Measurements from ENCODE around the gene RAB4B.
"Not testable (repeated sequence)": the region's sequence is repeated elsewhere in the genome, so short reads cannot be mapped to it uniquely, and the experiment has no call there.

RAB4B gene

DNA sequence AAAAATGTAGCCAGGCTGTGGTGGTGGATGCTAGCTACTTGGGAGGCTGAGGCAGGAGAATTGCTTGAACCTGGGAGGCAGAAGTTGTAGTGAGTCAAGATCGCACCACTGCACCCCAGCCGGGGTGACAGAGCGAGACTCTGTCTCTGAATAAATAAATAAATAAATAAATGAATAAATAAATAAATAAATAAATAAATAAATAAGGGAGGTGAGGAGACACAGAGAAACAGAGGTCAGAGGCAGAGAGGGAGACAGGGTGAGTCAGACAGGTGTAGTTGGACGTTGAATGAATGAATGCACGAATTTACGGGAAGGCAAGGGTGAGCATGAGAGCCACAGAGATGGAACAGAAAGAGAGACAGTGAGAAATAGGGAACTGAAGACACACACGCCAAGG, 3.1 kb downstream of the RAB4B start:
- no peak for DNase-seq

DNA sequence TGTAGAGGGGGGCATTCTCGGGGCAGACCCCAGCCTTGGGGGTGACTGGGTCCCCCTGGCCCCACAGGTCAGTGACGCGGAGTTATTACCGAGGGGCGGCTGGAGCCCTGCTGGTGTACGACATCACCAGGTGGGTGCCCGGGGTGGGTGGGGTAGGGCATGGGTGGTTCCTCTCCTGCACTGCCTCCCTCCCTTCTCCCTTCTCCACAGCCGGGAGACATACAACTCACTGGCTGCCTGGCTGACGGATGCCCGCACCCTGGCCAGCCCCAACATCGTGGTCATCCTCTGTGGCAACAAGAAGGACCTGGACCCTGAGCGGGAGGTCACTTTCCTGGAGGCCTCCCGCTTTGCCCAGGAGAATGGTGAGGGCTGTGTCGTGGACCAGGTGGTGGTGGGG, 5.7 kb downstream of the RAB4B start:
- no peak for DNase-seq

GRCh38 chr19:40784146-40784545, 6.1 kb downstream of the RAB4B start:
- DNase-seq, result not testable (repeated sequence)

DNA sequence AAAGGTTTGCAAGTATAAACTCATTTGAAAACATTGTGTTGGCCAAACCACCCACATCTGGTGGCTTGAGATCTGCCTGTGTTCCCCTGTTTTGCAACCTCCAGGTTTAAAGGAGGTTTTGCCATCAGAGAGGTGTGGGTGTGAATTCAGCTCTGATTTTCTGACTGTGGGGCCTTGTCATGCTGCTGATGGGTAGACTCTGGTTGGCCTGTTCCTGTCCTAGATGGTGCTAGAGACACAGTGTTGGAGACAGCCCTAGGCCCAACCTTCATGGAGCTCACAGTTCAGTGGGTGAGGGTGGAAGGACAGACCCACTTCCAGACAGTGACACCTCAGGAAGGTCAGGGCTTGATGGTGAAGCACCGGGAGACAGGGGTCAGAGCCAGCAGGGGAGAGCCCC, 7.5 kb downstream of the RAB4B start:
- DNase-seq, result no peak

GRCh38 chr19:40786060-40787037, 8.3 kb downstream of the RAB4B start:
- no peak for DNase-seq

DNA sequence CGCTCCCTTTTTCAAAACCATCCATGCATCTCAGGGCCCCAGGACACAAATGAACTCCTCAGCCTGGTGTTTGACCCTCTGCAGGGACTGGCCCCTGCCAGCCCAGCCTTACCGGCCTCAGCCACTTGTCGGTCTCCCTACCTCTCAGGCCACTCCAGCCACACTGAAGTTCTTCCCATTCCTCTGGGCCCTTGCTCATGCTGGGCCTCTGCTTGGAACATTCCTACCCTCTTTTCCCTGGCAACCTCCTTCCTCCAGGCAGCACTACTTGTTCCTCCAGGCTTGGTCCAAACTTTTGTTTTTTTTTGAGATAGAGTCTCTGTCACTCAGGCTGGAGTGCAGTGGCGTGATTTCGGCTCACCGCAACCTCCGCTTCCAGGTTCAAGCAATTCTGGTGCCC, 13.3 kb downstream of the RAB4B start:
- DNase-seq, result no peak

DNA sequence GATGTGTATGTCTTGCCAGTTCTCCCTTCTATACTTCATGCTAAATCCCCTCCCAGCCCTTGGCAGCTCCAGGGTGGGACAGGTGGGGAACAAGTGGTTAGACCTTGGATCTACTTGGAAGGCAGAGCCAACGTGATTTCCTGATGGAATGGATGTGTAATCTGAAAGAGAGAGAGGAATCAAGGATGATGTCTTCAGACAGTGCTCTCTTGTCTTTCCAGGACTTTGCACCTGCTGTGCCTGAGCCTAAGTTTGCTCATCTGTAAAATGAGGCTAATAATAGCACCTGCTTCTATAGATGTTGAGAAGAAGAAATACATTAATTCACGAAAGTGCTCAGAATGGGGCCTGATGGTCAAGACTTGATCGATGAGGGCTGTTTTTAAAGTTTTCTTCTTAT, 13.9 kb downstream of the RAB4B start:
- DNase-seq, result no peak

DNA sequence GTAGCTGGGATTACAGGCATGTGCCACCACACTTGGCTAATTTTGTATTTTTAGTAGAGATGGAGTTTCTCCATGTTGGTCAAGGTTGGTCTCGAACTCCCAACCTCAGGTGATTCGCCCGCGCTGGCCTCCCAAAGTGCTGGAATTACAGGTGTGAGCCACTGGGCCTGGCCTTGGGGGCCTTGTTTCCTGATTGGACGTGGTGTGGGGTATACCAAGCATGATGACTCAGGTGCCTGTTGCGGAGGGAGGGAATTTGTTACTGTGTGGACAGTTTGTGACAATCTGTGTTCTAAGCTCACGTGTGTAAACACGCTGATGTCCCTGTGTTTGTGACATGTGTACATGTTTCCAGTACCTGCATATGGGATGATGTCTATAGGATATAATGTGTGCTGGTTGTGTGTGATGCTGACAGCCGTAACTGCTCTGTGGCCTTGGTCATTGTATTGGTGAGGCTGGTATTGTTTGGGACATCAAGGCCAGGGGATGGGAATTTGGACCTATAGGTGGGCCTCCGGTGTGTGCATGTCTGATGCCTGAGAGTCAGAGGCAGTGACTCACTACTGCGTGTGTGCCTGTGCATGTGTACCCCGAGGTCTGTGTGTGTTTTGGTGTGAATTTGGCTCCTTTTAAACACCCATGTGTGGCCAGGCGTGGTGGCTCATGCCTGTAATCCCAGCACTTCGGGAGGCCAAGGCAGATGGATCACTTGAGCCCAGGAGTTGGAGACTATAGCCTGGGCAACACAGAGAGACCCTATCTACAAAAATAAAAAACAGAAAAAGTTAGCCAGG, 19.3 kb downstream of the RAB4B start:
- DNase-seq, result no peak

- DNase-seq, result peak in 8 of 14 donors; percentile 54 to 70 (median 60)
Observed at GRCh38 chr19:40797963-40798682, 20.1 kb downstream of the RAB4B start.

DNA sequence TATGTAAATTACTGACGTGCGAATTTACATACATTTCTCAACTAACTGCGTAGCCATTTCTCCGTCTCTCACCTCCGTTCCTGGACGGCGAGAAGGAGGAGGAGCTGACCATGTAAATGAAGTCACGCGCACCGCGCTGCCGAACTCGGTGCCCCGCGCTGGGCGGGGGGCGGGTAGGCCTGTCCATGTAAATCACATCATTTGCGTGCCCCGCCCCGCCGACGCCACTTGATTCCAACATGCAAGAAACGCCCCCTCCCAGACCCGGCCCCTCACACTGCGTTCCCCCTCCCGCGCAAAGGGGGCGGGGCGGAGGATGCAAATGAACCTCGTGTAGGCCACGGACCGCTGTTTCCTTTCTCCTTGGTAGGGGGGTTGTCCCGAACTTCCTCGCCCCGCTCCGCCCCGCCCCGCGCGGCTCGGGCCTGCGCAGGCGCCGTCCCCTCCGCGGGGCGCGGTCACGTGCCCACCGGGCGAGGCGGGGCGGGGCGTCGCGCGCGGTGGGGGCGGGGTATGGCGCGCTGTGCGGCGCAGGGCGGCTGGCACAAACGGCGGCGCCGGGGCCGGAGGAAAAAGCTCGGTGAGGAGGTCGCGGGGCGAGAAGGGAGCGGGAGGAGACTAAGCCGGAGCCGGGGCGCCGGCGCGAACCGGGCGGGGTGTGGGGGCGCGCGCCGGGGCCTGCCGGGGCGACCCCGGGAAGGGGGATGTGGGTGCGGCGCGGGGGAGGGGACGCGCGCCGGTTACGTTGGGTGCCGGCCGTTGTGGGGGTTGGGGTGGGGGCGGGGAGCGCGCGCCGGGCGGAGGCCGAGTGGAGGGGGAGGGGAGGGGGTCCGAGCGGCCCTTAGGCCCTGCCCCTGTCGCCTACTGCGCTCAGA, 20.9 kb downstream of the RAB4B start, which contains the start of gene EGLN2:
Gene EGLN2 (plus strand): TSS at position 509 of the 875 bp plus-strand sequence. CDS start 1,382 bp downstream, outside the sequence.
- peak; percentile 92 to 100 (median 98) for DNase-seq

DNA sequence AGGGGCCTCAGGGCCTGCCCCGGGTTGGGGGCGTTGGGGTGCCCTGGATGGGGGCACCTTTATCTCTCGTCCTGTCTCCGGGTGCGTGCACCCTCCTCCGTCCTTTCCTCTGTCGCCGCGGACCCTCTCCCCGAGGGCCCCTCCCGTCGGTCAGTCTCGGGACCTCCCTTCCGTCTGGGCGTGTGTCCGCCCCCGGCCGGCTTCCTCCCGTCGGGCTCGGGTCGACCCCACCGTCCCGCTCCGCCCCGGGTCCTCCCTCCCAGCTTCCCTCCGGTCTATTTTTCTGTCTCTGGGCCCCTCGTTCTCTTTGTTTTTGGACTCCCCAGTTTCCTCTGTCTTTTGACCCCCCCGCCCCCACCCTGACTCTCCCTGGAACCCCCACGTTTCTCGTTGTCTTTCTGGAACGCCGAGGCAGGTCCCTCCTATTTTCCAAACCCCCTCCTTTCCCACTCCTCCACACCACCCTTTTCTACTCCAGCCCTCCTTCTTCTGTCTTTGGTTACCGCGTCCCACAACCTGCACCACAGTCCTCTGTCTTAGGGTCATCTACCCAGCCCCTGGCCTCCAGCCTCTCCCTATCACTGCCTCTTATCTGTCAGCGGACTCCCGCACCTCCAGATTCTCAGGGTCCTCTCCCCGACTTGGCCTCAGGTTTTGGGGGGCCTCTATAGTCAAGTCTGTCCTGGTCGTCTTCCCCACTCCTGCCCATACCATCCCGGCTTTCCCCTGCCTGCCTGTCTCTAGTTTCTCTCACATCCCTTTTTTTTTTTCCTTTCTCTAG, 21.7 kb downstream of the RAB4B start:
- peak in 3 of 14 donors; percentile 54 to 56 (median 56) for DNase-seq

- DNase-seq, result peak in 1 of 14 donors; percentile 29
Observed at GRCh38 chr19:40800339-40800996, 22.4 kb downstream of the RAB4B start.

DNA sequence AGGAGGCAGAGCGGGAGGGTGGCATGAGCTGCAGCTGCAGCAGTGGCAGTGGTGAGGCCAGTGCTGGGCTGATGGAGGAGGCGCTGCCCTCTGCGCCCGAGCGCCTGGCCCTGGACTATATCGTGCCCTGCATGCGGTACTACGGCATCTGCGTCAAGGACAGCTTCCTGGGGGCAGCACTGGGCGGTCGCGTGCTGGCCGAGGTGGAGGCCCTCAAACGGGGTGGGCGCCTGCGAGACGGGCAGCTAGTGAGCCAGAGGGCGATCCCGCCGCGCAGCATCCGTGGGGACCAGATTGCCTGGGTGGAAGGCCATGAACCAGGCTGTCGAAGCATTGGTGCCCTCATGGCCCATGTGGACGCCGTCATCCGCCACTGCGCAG, 22.9 kb downstream of the RAB4B start:
- DNase-seq, result peak in 1 of 14 donors; percentile 16

GRCh38 chr19:40801426-40802299, 23.6 kb downstream of the RAB4B start:
- DNase-seq, result no peak

DNA sequence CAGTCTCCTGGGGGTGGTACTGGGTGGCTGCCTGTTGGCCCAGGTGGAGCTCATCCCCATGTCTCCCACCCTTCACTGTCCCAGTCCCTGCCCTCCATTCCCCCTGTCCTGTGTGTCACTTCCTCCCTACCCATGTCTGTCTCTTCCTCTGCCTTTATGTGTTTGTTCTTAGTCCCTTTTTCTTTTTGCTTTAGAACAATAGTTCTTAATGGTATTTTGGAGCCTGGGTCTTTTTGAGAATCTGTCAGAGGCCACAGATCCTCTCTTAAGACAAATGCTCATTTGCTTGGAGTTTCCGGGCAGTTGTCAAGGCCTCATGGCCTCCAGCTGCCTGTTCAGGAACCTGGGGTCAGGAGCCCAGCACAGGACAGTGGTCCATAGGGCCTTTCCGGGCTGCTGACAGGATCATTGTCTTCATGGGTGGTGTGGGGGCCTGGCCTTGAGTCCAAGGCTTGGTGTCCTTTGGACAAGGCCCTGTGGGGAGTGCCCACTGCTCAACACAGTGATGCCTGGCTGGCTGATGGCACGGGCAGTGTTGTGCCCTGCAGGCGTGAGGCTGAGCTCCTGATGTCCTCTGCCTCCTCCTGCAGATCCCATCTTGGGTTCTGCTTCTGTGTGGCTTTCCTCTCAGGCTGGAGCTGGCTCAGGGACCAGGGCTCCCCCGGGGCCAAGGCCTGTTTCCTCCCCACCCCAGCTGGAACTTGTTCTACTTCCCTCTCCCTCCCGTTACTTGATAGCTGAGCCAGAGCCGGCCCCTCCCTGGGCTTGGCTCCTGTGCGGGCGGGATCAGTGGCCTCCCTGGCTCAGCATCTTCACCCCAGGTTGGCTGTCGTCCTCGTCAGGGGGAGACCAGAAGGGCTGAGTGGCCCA, 24.5 kb downstream of the RAB4B start:
- peak in 4 of 14 donors; percentile 17 to 61 (median 24) for DNase-seq

GRCh38 chr19:40803170-40803856, 25.3 kb downstream of the RAB4B start:
- DNase-seq, result no peak

All from C1 segment of cervical spinal cord (tissue), 14 donors.